Measurements from ENCODE around the gene NUDT16L1.

The NUDT16L1 gene

GRCh38 chr16:4698321-4699045 is 5.1 kb downstream of the NUDT16L1 start:
- FAIRE-seq (no peak), DNase-seq (ENCODE audit: insufficient read length) (peak; percentile 5)
- TF ChIP-seq POLR2AphosphoS5 (IDR thresholded peaks at IDR 0.05; ENCODE audit: low read depth, low read length) (no peak; the same call in 1 of the 2 replicates), POLR2A (IDR thresholded peaks at IDR 0.05; ENCODE audit: low read depth, low read length) (peak; percentile 30)

GRCh38 chr16:4699046-4699556 is 5.7 kb downstream of the NUDT16L1 start:
- DNase-seq (ENCODE audit: insufficient read length) (no peak), FAIRE-seq (no peak)

GRCh38 chr16:4700380-4700996 is 7.1 kb downstream of the NUDT16L1 start:
- FAIRE-seq, result no peak
- TF ChIP-seq POLR2AphosphoS5 (IDR thresholded peaks at IDR 0.05; ENCODE audit: low read depth, low read length) (0 out of 2 replicates have a peak, but pooled peaks have one; percentile 23), POLR2A (IDR thresholded peaks at IDR 0.05; ENCODE audit: low read depth, low read length) (no peak)
- no peak for DNase-seq (ENCODE audit: insufficient read length)

More at GRCh38 chr16:4699046-4699556, 5.7 kb downstream of the NUDT16L1 start:
- no peak; the same call in 1 of the 2 replicates for TF ChIP-seq POLR2AphosphoS5 (IDR thresholded peaks at IDR 0.05; ENCODE audit: low read depth, low read length)
- no peak for TF ChIP-seq TAF1 (IDR thresholded peaks at IDR 0.05; ENCODE audit: borderline replicate concordance, low read depth, low read length)
- no peak for TF ChIP-seq POLR2A (IDR thresholded peaks at IDR 0.05; ENCODE audit: low read depth, low read length)

- FAIRE-seq (no peak), DNase-seq (ENCODE audit: insufficient read length) (no peak)
- TF ChIP-seq POLR2AphosphoS5 (IDR thresholded peaks at IDR 0.05; ENCODE audit: low read depth, low read length), result no peak
- TF ChIP-seq TAF1 (IDR thresholded peaks at IDR 0.05; ENCODE audit: borderline replicate concordance, low read depth, low read length), result no peak
- no peak for TF ChIP-seq POLR2A (IDR thresholded peaks at IDR 0.05; ENCODE audit: low read depth, low read length)
These were observed 7.8 kb downstream of the NUDT16L1 start for GRCh38 chr16:4700997-4701743.

GRCh38 chr16:4701791-4702465 is 8.6 kb downstream of the NUDT16L1 start:
- TF ChIP-seq POLR2AphosphoS5 (IDR thresholded peaks at IDR 0.05; ENCODE audit: low read depth, low read length), result no peak
- TF ChIP-seq POLR2A (IDR thresholded peaks at IDR 0.05; ENCODE audit: low read depth, low read length), result no peak
- no peak for TF ChIP-seq TAF1 (IDR thresholded peaks at IDR 0.05; ENCODE audit: borderline replicate concordance, low read depth, low read length)
- FAIRE-seq, result no peak
- peak; percentile 13 for DNase-seq (ENCODE audit: insufficient read length)

- TF ChIP-seq POLR2AphosphoS5 (IDR thresholded peaks at IDR 0.05; ENCODE audit: low read depth, low read length) (no peak), TAF1 (IDR thresholded peaks at IDR 0.05; ENCODE audit: borderline replicate concordance, low read depth, low read length) (no peak), POLR2A (IDR thresholded peaks at IDR 0.05; ENCODE audit: low read depth, low read length) (no peak)
- no peak for DNase-seq (ENCODE audit: insufficient read length)
- no peak for FAIRE-seq
These were observed 9.1 kb downstream of the NUDT16L1 start for GRCh38 chr16:4702466-4702808.

GRCh38 chr16:4703906-4704305 is 10.5 kb downstream of the NUDT16L1 start:
- TF ChIP-seq TAF1 (IDR thresholded peaks at IDR 0.05; ENCODE audit: borderline replicate concordance, low read depth, low read length), result no peak
- no peak for TF ChIP-seq POLR2A (IDR thresholded peaks at IDR 0.05; ENCODE audit: low read depth, low read length)
- no peak for TF ChIP-seq POLR2AphosphoS5 (IDR thresholded peaks at IDR 0.05; ENCODE audit: low read depth, low read length)
- no peak for DNase-seq (ENCODE audit: insufficient read length)

GRCh38 chr16:4704491-4704890 is 11.1 kb downstream of the NUDT16L1 start:
- TF ChIP-seq POLR2AphosphoS5 (IDR thresholded peaks at IDR 0.05; ENCODE audit: low read depth, low read length) (no peak), POLR2A (IDR thresholded peaks at IDR 0.05; ENCODE audit: low read depth, low read length) (no peak), TAF1 (IDR thresholded peaks at IDR 0.05; ENCODE audit: borderline replicate concordance, low read depth, low read length) (no peak)
- DNase-seq (ENCODE audit: insufficient read length) (no peak), FAIRE-seq (no peak)

More at GRCh38 chr16:4703906-4704305, 10.5 kb downstream of the NUDT16L1 start:
- FAIRE-seq, result no peak

- FAIRE-seq (no peak), DNase-seq (ENCODE audit: insufficient read length) (no peak)
- TF ChIP-seq POLR2AphosphoS5 (IDR thresholded peaks at IDR 0.05; ENCODE audit: low read depth, low read length) (no peak), POLR2A (IDR thresholded peaks at IDR 0.05; ENCODE audit: low read depth, low read length) (no peak), TAF1 (IDR thresholded peaks at IDR 0.05; ENCODE audit: borderline replicate concordance, low read depth, low read length) (no peak)
These were observed 11.6 kb downstream of the NUDT16L1 start for GRCh38 chr16:4704913-4705312.

GRCh38 chr16:4706871-4707270 is 13.5 kb downstream of the NUDT16L1 start:
- TF ChIP-seq POLR2A (IDR thresholded peaks at IDR 0.05; ENCODE audit: low read depth, low read length), result no peak
- no peak for TF ChIP-seq POLR2AphosphoS5 (IDR thresholded peaks at IDR 0.05; ENCODE audit: low read depth, low read length)
- no peak for TF ChIP-seq TAF1 (IDR thresholded peaks at IDR 0.05; ENCODE audit: borderline replicate concordance, low read depth, low read length)
- DNase-seq (ENCODE audit: insufficient read length), result no peak
- FAIRE-seq, result no peak

GRCh38 chr16:4709481-4709880 is 16.1 kb downstream of the NUDT16L1 start:
- DNase-seq (ENCODE audit: insufficient read length), result no peak
- no peak for TF ChIP-seq POLR2AphosphoS5 (IDR thresholded peaks at IDR 0.05; ENCODE audit: low read depth, low read length)
- no peak for TF ChIP-seq TAF1 (IDR thresholded peaks at IDR 0.05; ENCODE audit: borderline replicate concordance, low read depth, low read length)
- no peak for TF ChIP-seq POLR2A (IDR thresholded peaks at IDR 0.05; ENCODE audit: low read depth, low read length)
- no peak for FAIRE-seq

Data from GM12892 (cell line).